Hepatocyte (in vitro differentiated cells): ENCODE measurements around the gene SPIRE1. TPM values are rescaled to one million over a fixed set of nuclear protein-coding genes. Genes with fewer than 3 reads are reported as not detected.

Experiments
- DNase-seq: peaks from one replicate; pipeline ENCODE4 v3.0.0-alpha.2; 2016; ENCODE audit warnings: low spot score
- H2AFZ ChIP-seq: fragments of 200-600 bp; sonication (generic); 2 replicates; pipeline ENCODE4 v1.6.0; 2016; ENCODE audit warnings: antibody characterized with exemption, mild to moderate bottlenecking
- H3K27ac ChIP-seq: fragments of 200-600 bp; sonication (generic); 2 replicates; pipeline ENCODE4 v1.5.1; 2016; ENCODE audit warnings: mild to moderate bottlenecking
- H3K27me3 ChIP-seq: fragments of 200-600 bp; sonication (generic); 2 replicates; pipeline ENCODE4 v1.6.1; 2016
- H3K36me3 ChIP-seq: fragments of 200-600 bp; sonication (generic); replicated peaks from 2 replicates; pipeline ENCODE4 v1.5.1; 2016; ENCODE audit warnings: low read depth; ENCODE audit not compliant: insufficient read depth
- H3K4me1 ChIP-seq: fragments of 200-600 bp; sonication (generic); 2 replicates; pipeline ENCODE4 v1.5.1; 2016; ENCODE audit warnings: mild to moderate bottlenecking, moderate library complexity; ENCODE audit not compliant: insufficient read depth
- H3K4me2 ChIP-seq: fragments of 200-600 bp; sonication (generic); 2 replicates; pipeline ENCODE4 v1.6.0; 2016
- H3K4me3 ChIP-seq: fragments of 200-600 bp; sonication (generic); 2 replicates; pipeline ENCODE4 v1.5.1; 2016; ENCODE audit warnings: mild to moderate bottlenecking
- H3K79me2 ChIP-seq: fragments of 200-600 bp; sonication (generic); 2 replicates; pipeline ENCODE4 v1.6.0; 2017; ENCODE audit warnings: mild to moderate bottlenecking
- H3K9me2 ChIP-seq: fragments of 200-600 bp; sonication (generic); replicated peaks from 2 replicates; pipeline ENCODE4 v1.6.0; 2017; ENCODE audit warnings: mild to moderate bottlenecking; ENCODE audit not compliant: insufficient read depth
- H3K9me3 ChIP-seq: fragments of 200-600 bp; sonication (generic); 2 replicates; pipeline ENCODE4 v1.5.1; 2016; ENCODE audit warnings: low read depth, mild to moderate bottlenecking
- H4K20me1 ChIP-seq: fragments of 200-600 bp; sonication (generic); 2 replicates; pipeline ENCODE4 v1.6.0; 2016; ENCODE audit warnings: mild to moderate bottlenecking; ENCODE audit not compliant: insufficient read depth, poor library complexity, severe bottlenecking
- CTCF ChIP-seq: fragments of 200-600 bp; sonication (generic); IDR thresholded peaks from 2 replicates; pipeline ENCODE4 v1.5.1; 2016; ENCODE audit warnings: antibody characterized with exemption, mild to moderate bottlenecking; ENCODE audit not compliant: poor library complexity
- EZH2 ChIP-seq: fragments of 200-600 bp; sonication (generic); IDR thresholded peaks from 2 replicates; pipeline ENCODE4 v1.6.1; 2016; ENCODE audit warnings: antibody characterized with exemption, mild to moderate bottlenecking, borderline replicate concordance
- EZH2phosphoT487 ChIP-seq: fragments of 200-600 bp; sonication (generic); IDR thresholded peaks from one replicate; pipeline ENCODE4 v1.6.1; 2018; ENCODE audit warnings: antibody characterized with exemption, mild to moderate bottlenecking, low read depth, moderate library complexity; ENCODE audit not compliant: unreplicated experiment, severe bottlenecking
- WGBS: methylation state at CpG from one replicate; pipeline ENCODE4 v1.1.6; 2016; ENCODE audit warnings: low lambda C conversion rate; ENCODE audit errors: missing lambda C conversion rate; 5-methylcytosine and 5-hydroxymethylcytosine counted together
- polyA plus RNA-seq: library from polyadenylated mRNA; unstranded; fragments of >200 nt; fragmentation: Nextera tagmentation; extraction: Ambion mirVana; gene quantifications from 2 replicates; pipeline ENCODE4 v1.2.1, GENCODE V29; 2016
- total RNA-seq: library from RNA; depleted of rRNA; stranded (reverse); fragments of >200 nt; gene quantifications from 2 replicates; pipeline ENCODE4 v1.2.3, GENCODE V29; 2014

Gene SPIRE1
- total and polyA plus RNA-seq, 2 experiments from 2014 or later: 13.1 to 18.9 TPM

GRCh38 chr18:12640881-12641200 lies 17.1 kb downstream of the SPIRE1 start:
- Histone ChIP-seq H3K4me1 (peaks cover 8% of the 10 kb centered on the region), H4K20me1 (no peaks in the 10 kb centered on the region), H3K9me2 (no peaks in the 10 kb centered on the region), H3K4me2 (peak overlapping the region; percentile 23), H3K4me3 (no peak overlapping the region), H3K27ac (peak overlapping the region; percentile 73), H2AFZ (no peak overlapping the region), H3K9me3 (no peaks in the 10 kb centered on the region), H3K79me2 (peaks cover 75% of the 10 kb centered on the region), H3K27me3 (no peaks in the 10 kb centered on the region), H3K36me3 (no peaks in the 10 kb centered on the region)
- TF ChIP-seq EZH2phosphoT487 (no peak), CTCF (no peak), EZH2 (no peak)
- WGBS: 77% methylated on average over 6 of the region's 6 CpGs
- no peak for DNase-seq

GRCh38 chr18:12639990-12640880 lies 17.7 kb downstream of the SPIRE1 start:
- H3K9me2 ChIP-seq: no peaks in the 10 kb centered on the region
- H3K4me3 ChIP-seq: no peak overlapping the region
- H3K4me1 ChIP-seq: peaks cover 8% of the 10 kb centered on the region
- H3K4me2 ChIP-seq: peak overlapping the region; percentile 49
- TF ChIP-seq EZH2phosphoT487: no peak
- no peak for TF ChIP-seq EZH2
- no peak for TF ChIP-seq CTCF
- peaks cover 76% of the 10 kb centered on the region for H3K79me2 ChIP-seq
- H3K9me3 ChIP-seq: no peaks in the 10 kb centered on the region
- peak overlapping the region; percentile 73 for H3K27ac ChIP-seq
- no peaks in the 10 kb centered on the region for H3K36me3 ChIP-seq
- H4K20me1 ChIP-seq: no peaks in the 10 kb centered on the region
- 30% methylated on average over 5 of the region's 5 CpGs for WGBS
- no peak overlapping the region for H2AFZ ChIP-seq
- DNase-seq: peak; percentile 62
- no peaks in the 10 kb centered on the region for H3K27me3 ChIP-seq

- Histone ChIP-seq H3K36me3 (no peaks in the 10 kb centered on the region), H3K79me2 (peaks cover 67% of the 10 kb centered on the region), H3K4me2 (no peak overlapping the region), H3K9me2 (no peaks in the 10 kb centered on the region), H4K20me1 (no peaks in the 10 kb centered on the region), H3K9me3 (no peaks in the 10 kb centered on the region), H2AFZ (no peak overlapping the region), H3K27me3 (no peaks in the 10 kb centered on the region), H3K4me3 (no peak overlapping the region), H3K4me1 (peaks cover 8% of the 10 kb centered on the region), H3K27ac (no peak overlapping the region)
- TF ChIP-seq EZH2: no peak
- no peak for DNase-seq
- WGBS: 61% methylated on average over 3 of the region's 3 CpGs
These were observed 19.2 kb downstream of the SPIRE1 start for GRCh38 chr18:12638644-12639124.

GRCh38 chr18:12637901-12638643 lies 19.8 kb downstream of the SPIRE1 start:
- Histone ChIP-seq H2AFZ (no peak overlapping the region), H3K9me2 (no peaks in the 10 kb centered on the region), H3K27me3 (no peaks in the 10 kb centered on the region), H3K4me3 (no peak overlapping the region), H3K9me3 (no peaks in the 10 kb centered on the region), H3K27ac (no peak overlapping the region), H3K79me2 (peaks cover 61% of the 10 kb centered on the region), H3K4me2 (no peak overlapping the region), H3K36me3 (no peaks in the 10 kb centered on the region), H4K20me1 (no peaks in the 10 kb centered on the region), H3K4me1 (peaks cover 8% of the 10 kb centered on the region)
- no peak for DNase-seq
- TF ChIP-seq EZH2: no peak
- no peak for TF ChIP-seq CTCF
- TF ChIP-seq EZH2phosphoT487: no peak
- WGBS: 92% methylated on average over 4 of the region's 4 CpGs
